Progenitor cell of endocrine pancreas (in vitro differentiated cells): ENCODE results near the gene RAP1GAP2. TPM values are rescaled to one million over a fixed set of nuclear protein-coding genes. Genes with fewer than 3 reads are reported as not detected.

Experiments used
- DNase-seq: peaks from one replicate; pipeline ENCODE4 v3.0.0; 2021; ENCODE audit warnings: low spot score; ENCODE audit not compliant: unreplicated experiment
- H3K27ac Mint-ChIP-seq: 2 replicates; pipeline ENCODE4 v1.8.0; 2021; ENCODE audit warnings: mild to moderate bottlenecking, moderate library complexity, mixed read lengths
- H3K27me3 Mint-ChIP-seq: 2 replicates; pipeline ENCODE4 v1.8.0; 2021; ENCODE audit warnings: mixed read lengths
- H3K36me3 Mint-ChIP-seq: 2 replicates; pipeline ENCODE4 v1.8.0; 2022; ENCODE audit warnings: mixed read lengths; ENCODE audit not compliant: insufficient read depth
- H3K4me1 Mint-ChIP-seq: 2 replicates; pipeline ENCODE4 v1.8.0; 2021; ENCODE audit warnings: low read depth, mixed read lengths
- H3K4me3 Mint-ChIP-seq: 2 replicates; pipeline ENCODE4 v1.8.0; 2021; ENCODE audit warnings: low read depth, mild to moderate bottlenecking, moderate library complexity, mixed read lengths
- H3K9me3 Mint-ChIP-seq: 2 replicates; pipeline ENCODE4 v1.8.0; 2021; ENCODE audit warnings: low read depth, mixed read lengths
- total RNA-seq: library from RNA; stranded (reverse); gene quantifications from 2 replicates; pipeline ENCODE4 v1.2.1, GENCODE V29; 2021
- TF ChIP-seq, protein P1 (sequence below): fragments of 200-600 bp; sonication (generic); IDR thresholded peaks from one replicate; pipeline ENCODE4 v1.5.0; 2021; ENCODE audit warnings: antibody characterized with exemption, mild to moderate bottlenecking; ENCODE audit not compliant: unreplicated experiment

RAP1GAP2 gene
- total RNA-seq, 1 donor from 2014 or later: 116 TPM

DNA sequence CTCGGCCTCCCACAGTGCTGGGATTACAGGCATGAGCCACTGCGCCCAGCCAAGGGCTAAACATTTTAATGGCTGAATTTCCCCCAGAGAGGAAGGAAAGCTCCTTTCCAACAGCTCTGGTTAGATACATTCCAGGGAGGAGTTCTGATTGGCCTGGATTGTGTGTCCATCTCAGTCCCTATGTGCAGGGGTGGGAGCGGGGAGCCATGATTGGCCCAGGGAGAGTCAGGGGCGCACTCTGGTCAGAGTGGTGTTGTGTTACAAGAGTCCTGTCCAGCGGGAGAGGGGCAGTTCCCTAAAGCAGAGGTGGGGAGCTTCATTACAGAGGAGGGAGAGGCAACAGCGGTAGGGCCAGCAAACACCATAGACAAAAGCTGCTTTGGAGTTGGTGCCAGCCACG is 75.0 kb downstream of the RAP1GAP2 start:
- no peak overlapping the region for H3K4me3 Mint-ChIP-seq
- peaks cover 3% of the 10 kb centered on the region for H3K36me3 Mint-ChIP-seq
- H3K27me3 Mint-ChIP-seq: no peaks in the 10 kb centered on the region
- peaks cover 42% of the 10 kb centered on the region for H3K4me1 Mint-ChIP-seq
- no peaks in the 10 kb centered on the region for H3K9me3 Mint-ChIP-seq
- TF ChIP-seq, protein P1, sequence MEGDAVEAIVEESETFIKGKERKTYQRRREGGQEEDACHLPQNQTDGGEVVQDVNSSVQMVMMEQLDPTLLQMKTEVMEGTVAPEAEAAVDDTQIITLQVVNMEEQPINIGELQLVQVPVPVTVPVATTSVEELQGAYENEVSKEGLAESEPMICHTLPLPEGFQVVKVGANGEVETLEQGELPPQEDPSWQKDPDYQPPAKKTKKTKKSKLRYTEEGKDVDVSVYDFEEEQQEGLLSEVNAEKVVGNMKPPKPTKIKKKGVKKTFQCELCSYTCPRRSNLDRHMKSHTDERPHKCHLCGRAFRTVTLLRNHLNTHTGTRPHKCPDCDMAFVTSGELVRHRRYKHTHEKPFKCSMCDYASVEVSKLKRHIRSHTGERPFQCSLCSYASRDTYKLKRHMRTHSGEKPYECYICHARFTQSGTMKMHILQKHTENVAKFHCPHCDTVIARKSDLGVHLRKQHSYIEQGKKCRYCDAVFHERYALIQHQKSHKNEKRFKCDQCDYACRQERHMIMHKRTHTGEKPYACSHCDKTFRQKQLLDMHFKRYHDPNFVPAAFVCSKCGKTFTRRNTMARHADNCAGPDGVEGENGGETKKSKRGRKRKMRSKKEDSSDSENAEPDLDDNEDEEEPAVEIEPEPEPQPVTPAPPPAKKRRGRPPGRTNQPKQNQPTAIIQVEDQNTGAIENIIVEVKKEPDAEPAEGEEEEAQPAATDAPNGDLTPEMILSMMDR: no peak
- DNase-seq: no peak
- H3K27ac Mint-ChIP-seq: peak overlapping the region; percentile 93

DNA sequence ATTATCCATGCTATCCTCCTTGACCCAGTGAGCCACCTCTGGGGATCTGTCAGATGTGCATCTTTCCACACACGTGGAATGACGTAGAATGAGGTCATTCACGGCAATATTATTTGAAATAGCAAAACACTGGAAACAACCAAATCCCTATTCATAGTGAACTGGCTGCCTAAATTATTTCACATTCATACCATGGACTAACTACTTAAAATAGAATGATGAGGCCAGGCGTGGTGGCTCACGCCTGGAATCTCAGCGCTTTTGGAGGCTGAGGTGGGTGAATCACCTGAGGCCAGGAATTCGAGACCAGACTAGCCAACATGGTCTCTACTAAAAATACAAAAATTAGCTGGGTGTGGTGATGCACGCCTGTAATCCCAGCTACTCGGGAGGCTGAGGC is 75.5 kb downstream of the RAP1GAP2 start:
- Mint-ChIP-seq H3K9me3 (no peaks in the 10 kb centered on the region), H3K27me3 (no peaks in the 10 kb centered on the region), H3K36me3 (peaks cover 7% of the 10 kb centered on the region), H3K4me1 (peaks cover 47% of the 10 kb centered on the region), H3K27ac (peak overlapping the region; percentile 93), H3K4me3 (no peak overlapping the region)
- TF ChIP-seq, protein P1: no peak
- DNase-seq: no peak

DNA sequence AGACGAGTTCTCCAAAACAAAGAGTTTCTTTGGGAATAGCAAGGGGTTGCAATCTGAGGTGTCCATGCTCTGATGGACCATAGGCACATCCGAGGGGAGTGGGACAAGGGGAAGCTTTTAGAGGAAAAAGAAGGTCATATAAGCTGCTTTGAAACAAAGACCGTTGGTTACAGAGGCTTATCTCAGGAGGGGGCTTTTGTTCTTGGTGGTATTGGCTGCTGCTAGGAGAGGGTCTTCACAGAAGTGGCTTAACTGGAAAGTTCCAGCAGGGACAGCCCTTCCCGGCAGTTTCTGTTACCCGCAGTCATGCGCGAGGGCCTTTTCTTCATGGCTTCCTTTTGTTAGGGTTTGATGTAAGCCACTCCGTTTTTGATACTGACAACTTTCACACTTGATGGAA is 76.0 kb downstream of the RAP1GAP2 start:
- Mint-ChIP-seq H3K27ac (peak overlapping the region; percentile 93), H3K4me3 (no peak overlapping the region), H3K4me1 (peaks cover 47% of the 10 kb centered on the region), H3K27me3 (no peaks in the 10 kb centered on the region), H3K36me3 (peaks cover 7% of the 10 kb centered on the region), H3K9me3 (no peaks in the 10 kb centered on the region)
- DNase-seq: no peak
- TF ChIP-seq, protein P1: no peak

DNA sequence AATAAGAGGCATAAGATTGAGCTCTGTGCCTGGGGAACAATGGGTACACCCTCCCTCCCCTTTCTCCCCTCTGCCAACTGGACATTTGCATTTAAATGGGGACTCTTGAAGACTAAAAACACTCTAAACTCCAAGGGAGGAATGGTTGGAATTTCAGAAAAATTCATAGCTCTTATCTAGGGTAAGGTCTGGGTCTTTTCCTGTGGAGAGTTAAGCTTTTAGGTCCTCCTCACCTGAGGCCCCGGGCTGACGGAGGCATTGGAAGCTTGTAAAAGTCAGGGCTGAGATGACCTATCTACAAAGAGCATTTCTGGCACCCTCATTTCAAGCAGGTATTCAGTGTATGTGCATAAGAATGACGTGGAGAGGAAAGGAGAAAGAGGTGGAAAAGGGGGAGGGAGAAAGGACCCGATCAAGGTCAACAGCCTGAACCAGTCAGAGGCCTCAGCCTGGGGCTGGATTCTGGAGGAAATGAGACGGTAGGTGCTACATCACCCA is 78.0 kb downstream of the RAP1GAP2 start:
- peak overlapping the region; percentile 95 for H3K27ac Mint-ChIP-seq
- H3K36me3 Mint-ChIP-seq: peaks cover 10% of the 10 kb centered on the region
- H3K4me1 Mint-ChIP-seq: peaks cover 43% of the 10 kb centered on the region
- TF ChIP-seq, protein P1: no peak
- peak overlapping the region; percentile 23 for H3K4me3 Mint-ChIP-seq
- DNase-seq: no peak
- no peaks in the 10 kb centered on the region for H3K27me3 Mint-ChIP-seq
- H3K9me3 Mint-ChIP-seq: no peaks in the 10 kb centered on the region

DNA sequence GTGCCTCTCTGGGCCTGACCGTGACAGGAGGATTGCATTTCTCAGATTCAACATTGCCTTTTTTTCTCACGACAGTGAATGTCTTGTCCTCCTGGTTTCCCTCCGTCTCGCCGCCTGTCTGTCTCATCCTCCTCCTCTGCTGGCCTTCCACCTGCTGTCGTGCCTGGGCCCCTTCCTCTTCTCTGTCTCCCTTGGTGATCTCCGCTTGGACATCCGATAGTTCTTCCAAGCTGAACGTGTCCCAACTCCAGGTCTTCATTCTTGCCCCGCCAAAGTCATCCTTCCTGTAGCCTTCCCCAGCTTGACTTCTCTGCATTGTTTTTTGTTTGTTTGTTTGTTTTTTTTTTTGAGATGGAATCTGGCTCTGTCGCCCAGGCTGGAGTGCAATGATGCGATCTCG is 79.4 kb downstream of the RAP1GAP2 start:
- peaks cover 11% of the 10 kb centered on the region for H3K36me3 Mint-ChIP-seq
- peak overlapping the region; percentile 78 for H3K27ac Mint-ChIP-seq

More for the DNA sequence above, 79.4 kb downstream of the RAP1GAP2 start:
- H3K27me3 Mint-ChIP-seq: no peaks in the 10 kb centered on the region
- H3K9me3 Mint-ChIP-seq: no peaks in the 10 kb centered on the region
- no peak overlapping the region for H3K4me3 Mint-ChIP-seq
- TF ChIP-seq, protein P1: no peak
- H3K4me1 Mint-ChIP-seq: peaks cover 44% of the 10 kb centered on the region
- DNase-seq: no peak
